Neuronal stem cell (in vitro differentiated cells): ENCODE measurements around the gene NSD2.

Experiments used
- DNase-seq: peaks from one replicate; pipeline ENCODE4 v3.0.0-alpha.2; 2013; ENCODE audit warnings: low spot score
- H2AFZ ChIP-seq: one replicate; pipeline ENCODE4 v1.6.1; 2013; ENCODE audit warnings: mild to moderate bottlenecking, low read length, inconsistent platforms
- H2AK5ac ChIP-seq: 2 replicates; pipeline ENCODE4 v1.6.1; 2013; ENCODE audit warnings: low read depth, mild to moderate bottlenecking, inconsistent platforms, low read length, moderate library complexity, mixed read lengths
- H2BK120ac ChIP-seq: 2 replicates; pipeline ENCODE4 v1.6.1; 2013; ENCODE audit warnings: low read depth, mild to moderate bottlenecking, inconsistent platforms, low read length, moderate library complexity, mixed read lengths
- H2BK12ac ChIP-seq: one replicate; pipeline ENCODE4 v1.6.1; 2013; ENCODE audit warnings: low read length, inconsistent platforms
- H2BK15ac ChIP-seq: 2 replicates; pipeline ENCODE4 v1.6.1; 2013; ENCODE audit warnings: mild to moderate bottlenecking, low read length, inconsistent platforms, mixed read lengths
- H2BK5ac ChIP-seq: one replicate; pipeline ENCODE4 v1.6.1; 2013; ENCODE audit warnings: inconsistent platforms, mild to moderate bottlenecking, low read length, moderate library complexity
- H3K14ac ChIP-seq: one replicate; pipeline ENCODE4 v1.6.1; 2013; ENCODE audit warnings: low read length, inconsistent platforms
- H3K18ac ChIP-seq: 2 replicates; pipeline ENCODE4 v1.6.1; 2013; ENCODE audit warnings: low read length, inconsistent platforms
- H3K23ac ChIP-seq: 2 replicates; pipeline ENCODE4 v1.6.1; 2013; ENCODE audit warnings: low read depth, mild to moderate bottlenecking, mixed read lengths, low read length, inconsistent platforms; ENCODE audit not compliant: poor library complexity
- H3K27ac ChIP-seq: replicated peaks from 3 replicates; pipeline ENCODE4 v1.5.1; 2013; ENCODE audit warnings: low read length, inconsistent platforms
- H3K27me3 ChIP-seq, 3 experiments: 2 replicates each; pipeline ENCODE4 v1.6.1; 2013; ENCODE audit warnings: low read length in 3 of 3, mild to moderate bottlenecking in 2 of 3, inconsistent platforms in 1 of 3, low read depth in 1 of 3, mixed read lengths in 1 of 3, moderate library complexity in 1 of 3; ENCODE audit not compliant: control insufficient read depth in 3 of 3, insufficient read depth in 3 of 3
- H3K36me3 ChIP-seq, 2 donors: replicated peaks in 1 of 2; 2 replicates each; pipeline ENCODE4 v1.6.1; 2013; ENCODE audit warnings: low read length in 2 of 2; ENCODE audit not compliant: control insufficient read depth in 2 of 2, insufficient read depth in 2 of 2
- H3K4ac ChIP-seq: 2 replicates; pipeline ENCODE4 v1.6.1; 2013; ENCODE audit warnings: inconsistent platforms, mild to moderate bottlenecking, low read length, moderate library complexity
- H3K4me1 ChIP-seq, 2 donors: 1 replicate in 1 of 2; 2 replicates in 1 of 2; pipeline ENCODE4 v1.6.1; 2013; ENCODE audit warnings: low read length in 2 of 2, low read depth in 1 of 2; ENCODE audit not compliant: control insufficient read depth in 2 of 2, insufficient read depth in 1 of 2
- H3K4me2 ChIP-seq: one replicate; pipeline ENCODE4 v1.6.1; 2013; ENCODE audit warnings: mild to moderate bottlenecking, low read length, inconsistent platforms; ENCODE audit not compliant: insufficient read depth, poor library complexity, severe bottlenecking
- H3K4me3 ChIP-seq, 2 donors: 2 replicates each; pipeline ENCODE4 v1.5.1; 2013; ENCODE audit warnings: low read length in 2 of 2, mild to moderate bottlenecking in 2 of 2, inconsistent platforms in 1 of 2, moderate library complexity in 1 of 2
- H3K79me1 ChIP-seq: one replicate; pipeline ENCODE4 v1.6.1; 2013; ENCODE audit warnings: low read depth, mild to moderate bottlenecking, inconsistent platforms, low read length, moderate library complexity
- H3K9ac ChIP-seq: one replicate; pipeline ENCODE4 v1.6.1; 2013; ENCODE audit warnings: mild to moderate bottlenecking, low read depth, low read length, inconsistent platforms; ENCODE audit not compliant: poor library complexity
- H3K9me3 ChIP-seq, 2 donors: replicated peaks in 1 of 2; 2 replicates each; pipeline versions ENCODE3 to v1.6.1; 2013; ENCODE audit warnings: low read length in 2 of 2, mild to moderate bottlenecking in 2 of 2, inconsistent platforms in 1 of 2, low read depth in 1 of 2, mixed read lengths in 1 of 2, moderate library complexity in 1 of 2; ENCODE audit not compliant: control insufficient read depth in 2 of 2, insufficient read depth in 1 of 2
- H4K8ac ChIP-seq: one replicate; pipeline ENCODE4 v1.6.1; 2013; ENCODE audit warnings: low read depth, mild to moderate bottlenecking, inconsistent platforms, low read length, moderate library complexity
- H4K91ac ChIP-seq: one replicate; pipeline ENCODE4 v1.6.1; 2013; ENCODE audit warnings: low read length, low read depth, mild to moderate bottlenecking, inconsistent platforms; ENCODE audit not compliant: poor library complexity
- WGBS, 2 donors: extraction: QIAGEN DNeasy Blood & Tissue Kit; methylation state at CpG; one replicate each; pipeline ENCODE4 v1.1.7; 2013; ENCODE audit warnings: missing lambda C conversion rate in 2 of 2, mixed read lengths in 1 of 2; ENCODE audit not compliant: insufficient read length in 2 of 2, insufficient replicate concordance in 1 of 2; ENCODE audit errors: extremely low coverage in 2 of 2; 5-methylcytosine and 5-hydroxymethylcytosine counted together

The NSD2 gene

GRCh38 chr4:1961563-1961962 is 90.4 kb downstream of the NSD2 start:
- H2AK5ac ChIP-seq = no peak overlapping the region
- H3K4me3 ChIP-seq = no peak overlapping the region
- no peak overlapping the region for H3K23ac ChIP-seq
- H3K36me3 ChIP-seq = peaks cover 58 to 98% of the 10 kb centered on the region in 2 donors
- no peak overlapping the region for H4K8ac ChIP-seq
- H3K4ac ChIP-seq = no peak overlapping the region
- H3K9me3 ChIP-seq = no peaks in the 10 kb centered on the region
- no peak for DNase-seq
- WGBS, 2 donors = no CpG with 5 or more reads among the region's 4 CpGs
- no peak overlapping the region for H2AFZ ChIP-seq
- H2BK12ac ChIP-seq = no peak overlapping the region
- H3K14ac ChIP-seq = no peak overlapping the region
- H2BK5ac ChIP-seq = no peak overlapping the region
- H3K79me1 ChIP-seq = peaks cover 3% of the 10 kb centered on the region
- H3K27ac ChIP-seq = no peak overlapping the region
- H2BK15ac ChIP-seq = no peak overlapping the region
- H3K18ac ChIP-seq = no peak overlapping the region
- H3K27me3 ChIP-seq = no peaks in the 10 kb centered on the region
- H4K91ac ChIP-seq = no peak overlapping the region
- no peak overlapping the region for H3K4me2 ChIP-seq
- H3K9ac ChIP-seq = no peak overlapping the region
- no peak overlapping the region for H2BK120ac ChIP-seq
- peaks cover 0 to 4% of the 10 kb centered on the region in 2 donors for H3K4me1 ChIP-seq

DNA sequence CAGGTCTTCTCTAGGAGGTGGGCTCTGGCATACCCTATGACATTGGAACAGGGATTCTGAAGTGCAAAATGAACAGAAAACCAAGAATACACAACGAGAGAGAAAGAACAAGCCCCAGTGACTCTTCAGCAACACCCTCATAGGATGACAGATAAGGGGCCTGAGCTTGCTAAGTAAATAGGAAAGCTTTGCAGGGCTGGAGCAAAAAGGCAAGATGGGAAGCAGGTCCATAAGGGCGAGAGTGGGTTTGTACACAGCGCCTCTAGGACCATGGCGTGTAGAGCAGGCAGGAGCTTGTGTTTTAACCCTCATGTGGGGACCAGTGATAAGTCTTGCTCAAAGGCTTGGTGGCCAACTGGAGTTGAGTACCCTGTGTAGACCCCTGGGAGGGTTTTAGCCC is 91.8 kb downstream of the NSD2 start:
- Histone ChIP-seq H2BK5ac (no peak overlapping the region), H2AFZ (no peak overlapping the region), H3K79me1 (peaks cover 2% of the 10 kb centered on the region), H3K4me2 (no peak overlapping the region), H3K4ac (no peak overlapping the region), H3K23ac (no peak overlapping the region), H3K27me3 (no peaks in the 10 kb centered on the region), H4K91ac (no peak overlapping the region), H3K36me3 (peaks cover 54 to 97% of the 10 kb centered on the region in 2 donors), H3K27ac (no peak overlapping the region), H3K18ac (no peak overlapping the region), H3K9me3 (no peaks in the 10 kb centered on the region), H3K4me3 (no peak overlapping the region), H2BK12ac (no peak overlapping the region), H4K8ac (no peak overlapping the region), H3K14ac (no peak overlapping the region), H2BK15ac (no peak overlapping the region), H2AK5ac (no peak overlapping the region), H3K4me1 (peaks cover 0 to 4% of the 10 kb centered on the region in 2 donors), H2BK120ac (no peak overlapping the region), H3K9ac (no peak overlapping the region)
- WGBS, 2 donors = no CpG with 5 or more reads among the region's 4 CpGs
- no peak for DNase-seq

DNA sequence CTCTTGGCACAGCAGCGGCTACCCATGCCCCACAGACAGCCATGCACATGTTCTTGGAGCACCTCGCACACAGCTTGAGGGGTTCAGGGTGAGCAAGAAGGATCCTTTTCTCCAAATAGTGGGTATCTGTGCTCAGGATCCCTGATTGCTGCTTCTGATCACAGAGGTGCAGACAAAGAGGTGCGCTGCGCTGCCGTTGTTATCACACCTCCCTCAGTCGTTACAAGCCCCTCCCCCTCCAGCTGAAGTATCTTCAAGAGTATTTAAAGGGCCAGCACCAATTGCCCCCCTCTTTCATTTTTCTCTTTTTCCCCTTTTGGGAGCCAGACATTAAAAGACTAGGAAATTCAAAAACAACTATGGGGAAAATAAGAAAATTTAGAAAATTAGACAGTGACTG is 93.2 kb downstream of the NSD2 start:
- Histone ChIP-seq H3K27ac (no peak overlapping the region), H3K18ac (no peak overlapping the region), H3K4me1 (peaks cover 0 to 4% of the 10 kb centered on the region in 2 donors), H3K14ac (peak overlapping the region; percentile 11), H2BK15ac (no peak overlapping the region), H3K27me3 (no peaks in the 10 kb centered on the region), H4K8ac (no peak overlapping the region), H2BK12ac (no peak overlapping the region), H3K4me3 (no peak overlapping the region), H3K23ac (no peak overlapping the region), H2AFZ (no peak overlapping the region), H3K79me1 (no peaks in the 10 kb centered on the region), H2BK120ac (no peak overlapping the region), H2BK5ac (no peak overlapping the region), H4K91ac (no peak overlapping the region), H3K4me2 (no peak overlapping the region), H3K9me3 (no peaks in the 10 kb centered on the region), H3K36me3 (peaks cover 45 to 97% of the 10 kb centered on the region in 2 donors), H3K4ac (no peak overlapping the region), H3K9ac (no peak overlapping the region), H2AK5ac (no peak overlapping the region)
- DNase-seq = no peak
- no CpG with 5 or more reads among the region's 6 CpGs for WGBS, 2 donors

DNA sequence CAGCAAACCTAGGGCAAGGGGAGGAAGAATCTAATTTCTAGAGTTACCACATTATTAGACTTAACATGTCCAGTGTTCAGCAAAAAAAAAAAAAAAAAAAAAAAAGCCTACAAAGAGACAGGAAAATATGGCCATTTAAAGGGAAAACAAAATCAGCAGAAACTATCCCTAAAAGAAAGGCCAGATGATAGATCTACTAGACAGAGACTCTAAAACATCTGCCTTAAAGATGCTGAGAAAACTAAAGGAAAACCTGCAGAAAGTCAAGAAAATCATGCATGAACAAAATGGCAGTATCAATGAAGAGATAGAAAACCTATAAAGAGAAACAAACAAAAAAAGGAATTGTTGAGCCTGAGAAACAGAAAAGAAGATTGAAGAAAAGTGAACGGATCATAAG is 93.8 kb downstream of the NSD2 start:
- Histone ChIP-seq H3K9me3 (no peaks in the 10 kb centered on the region), H2BK5ac (no peak overlapping the region), H3K27ac (no peak overlapping the region), H3K4me3 (no peak overlapping the region), H3K14ac (no peak overlapping the region), H2AFZ (no peak overlapping the region), H4K91ac (no peak overlapping the region), H3K4ac (no peak overlapping the region), H3K27me3 (no peaks in the 10 kb centered on the region), H3K9ac (no peak overlapping the region), H3K4me1 (peaks cover 0 to 4% of the 10 kb centered on the region in 2 donors), H2BK15ac (no peak overlapping the region), H3K4me2 (no peak overlapping the region), H2BK120ac (no peak overlapping the region), H2BK12ac (no peak overlapping the region), H3K18ac (no peak overlapping the region), H3K23ac (no peak overlapping the region), H2AK5ac (no peak overlapping the region), H3K36me3 (peaks cover 44 to 97% of the 10 kb centered on the region in 2 donors), H3K79me1 (no peaks in the 10 kb centered on the region), H4K8ac (no peak overlapping the region)
- DNase-seq = no peak
- no CpG with 5 or more reads among the region's 1 CpG for WGBS, 2 donors
